CD4-positive, alpha-beta T cell treated with Interleukin-17A for 4 hours (primary cell): ENCODE measurements around the gene CALM3.
A peak's percentile ranks its signal among the peaks of the same experiment; 100 is the strongest.

Experiments
- DNase-seq: peaks from one replicate; pipeline ENCODE4 v3.0.0-alpha.2; 2020; ENCODE audit warnings: mixed read lengths

The CALM3 gene

DNA sequence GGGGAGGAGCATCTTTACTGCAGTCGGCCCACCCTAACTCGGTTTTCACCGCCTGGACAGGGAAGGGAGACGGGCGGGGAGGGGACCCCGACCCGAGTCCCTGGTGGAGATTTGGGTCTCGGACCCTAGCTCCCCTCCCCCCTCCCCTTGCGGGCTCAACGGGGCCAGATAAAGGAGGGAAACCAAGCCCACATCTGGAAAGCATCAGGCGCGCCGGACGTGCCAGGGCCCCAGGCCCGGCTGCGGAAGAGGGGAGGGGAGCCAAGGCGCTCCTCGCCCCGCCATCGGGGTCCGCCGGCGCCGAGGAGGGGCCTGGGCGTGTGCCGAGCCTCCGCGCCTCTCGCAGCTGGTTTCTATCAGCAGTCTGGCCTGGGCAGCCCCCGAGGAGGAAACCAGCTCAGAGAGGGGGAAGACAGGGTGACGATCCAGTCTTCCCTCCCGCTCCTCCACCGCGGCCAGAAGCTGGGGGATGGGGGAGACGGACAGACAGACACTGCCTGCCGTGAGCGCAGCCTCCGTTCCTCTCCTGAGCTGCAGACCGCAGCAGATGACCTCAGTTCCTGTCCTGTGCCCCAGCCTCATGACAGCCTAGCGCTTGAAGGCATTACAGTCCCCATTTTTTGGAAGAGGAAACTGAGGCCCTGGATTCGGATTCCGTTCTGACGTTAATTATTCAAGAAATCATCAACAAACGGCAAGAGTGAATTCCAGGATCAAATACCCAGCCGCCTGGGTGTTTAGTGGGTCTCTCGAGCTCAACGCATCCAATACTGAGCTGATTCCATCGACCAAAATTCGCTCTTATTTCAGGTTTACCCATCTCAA, 38.4 kb downstream of the CALM3 start:
- DNase-seq: peak; percentile 23

DNA sequence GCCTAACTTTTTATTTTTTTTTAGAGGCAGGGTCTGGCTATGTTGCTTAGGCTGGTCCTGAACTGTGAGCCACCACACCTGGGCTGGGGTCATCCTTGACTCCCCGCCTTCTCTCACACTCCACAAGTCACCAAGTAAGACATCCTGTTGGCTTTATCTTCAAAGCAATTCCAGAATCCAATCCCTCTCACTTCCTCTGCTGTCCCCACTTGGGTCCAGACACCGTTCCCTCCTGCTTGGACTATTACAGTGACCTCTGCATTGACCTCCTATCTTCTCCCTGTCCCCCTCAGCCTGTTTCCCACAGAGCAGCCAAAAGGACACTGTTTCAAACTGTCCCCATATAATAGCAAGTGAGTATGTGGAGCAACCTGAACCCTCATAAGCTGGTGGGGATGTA, 39.5 kb downstream of the CALM3 start:
- DNase-seq: no peak

DNA sequence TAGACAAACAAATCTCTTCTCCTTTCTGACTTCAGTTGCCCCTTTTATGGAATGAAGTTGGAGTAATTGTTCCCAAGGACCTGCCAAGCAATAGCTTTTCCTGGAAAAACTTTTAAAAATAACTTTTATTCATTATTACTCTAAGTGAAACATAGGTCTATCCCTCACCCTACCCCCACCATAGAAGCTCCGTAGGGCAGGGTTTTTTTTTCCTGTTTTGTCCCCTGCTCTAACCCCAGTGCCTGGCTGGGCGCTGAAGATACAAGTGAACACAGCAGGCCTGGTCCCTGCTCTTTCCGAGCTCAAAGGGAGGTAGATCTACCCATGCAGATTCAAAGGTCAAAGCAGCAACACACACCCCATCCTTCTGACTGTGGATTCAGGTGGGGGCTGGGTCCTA, 43.6 kb downstream of the CALM3 start:
- DNase-seq: no peak

DNA sequence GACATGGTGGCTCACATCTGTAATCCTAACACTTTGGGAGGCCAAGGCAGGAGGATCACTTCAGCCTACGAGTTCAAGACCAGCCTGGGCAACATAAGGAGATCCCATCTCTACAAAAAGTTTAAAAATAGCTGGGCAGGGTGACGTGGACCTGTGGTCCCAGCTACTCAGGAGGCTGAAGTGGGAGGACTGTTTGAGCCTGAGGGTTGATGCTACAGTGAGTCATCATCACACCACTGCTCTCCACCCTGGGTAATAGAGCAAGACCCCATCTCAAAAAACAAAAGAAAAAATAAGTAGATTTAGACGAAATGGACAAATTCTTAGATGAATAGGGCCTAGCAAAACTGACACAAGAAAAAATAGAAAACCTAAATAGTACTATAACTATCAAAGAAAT, 45.3 kb downstream of the CALM3 start:
- no peak for DNase-seq

DNA sequence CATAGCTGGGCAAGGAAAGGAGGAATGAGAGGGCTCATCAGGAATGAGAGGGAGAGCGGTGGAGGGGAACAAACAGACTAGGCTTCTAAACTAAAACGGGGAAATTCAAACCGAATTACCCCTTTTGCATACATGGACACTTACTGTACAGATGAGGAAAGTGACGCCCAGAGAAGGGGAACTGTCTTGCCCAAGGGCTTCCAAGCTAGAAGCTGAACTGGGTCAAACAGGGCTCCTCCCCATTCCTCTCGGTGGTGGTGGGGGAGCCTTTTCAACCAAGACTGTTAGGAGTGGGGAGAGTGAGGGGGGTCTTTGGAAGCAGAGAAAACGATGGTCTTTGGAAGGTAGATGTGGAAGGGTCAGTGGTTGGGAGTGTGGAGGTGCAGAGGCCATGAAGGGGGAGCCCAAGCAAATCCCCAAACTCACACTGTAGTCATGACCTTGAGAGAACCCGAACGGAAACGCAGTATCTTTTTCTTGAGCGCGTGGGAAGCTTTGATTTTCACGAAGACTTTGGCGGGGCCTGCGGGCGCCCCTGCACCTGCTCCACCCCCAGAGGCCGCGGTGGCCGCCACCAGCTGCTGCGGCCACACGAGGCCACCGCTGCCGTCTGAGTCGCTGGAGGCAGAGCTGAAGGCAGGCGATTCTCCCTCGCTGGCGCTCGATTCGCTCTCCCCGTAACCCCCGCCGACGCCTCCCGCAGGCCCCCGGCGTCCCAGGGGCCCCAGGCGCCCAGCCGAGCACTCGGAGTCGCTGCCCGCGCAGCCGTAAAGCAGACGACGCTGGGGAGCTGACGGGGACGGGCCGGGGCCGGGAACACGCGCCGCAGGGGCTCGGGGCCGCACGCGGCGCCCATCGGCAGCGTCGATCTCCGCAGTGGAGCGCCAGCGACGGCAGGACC, 47.2 kb downstream of the CALM3 start:
- DNase-seq: peak; percentile 23

DNA sequence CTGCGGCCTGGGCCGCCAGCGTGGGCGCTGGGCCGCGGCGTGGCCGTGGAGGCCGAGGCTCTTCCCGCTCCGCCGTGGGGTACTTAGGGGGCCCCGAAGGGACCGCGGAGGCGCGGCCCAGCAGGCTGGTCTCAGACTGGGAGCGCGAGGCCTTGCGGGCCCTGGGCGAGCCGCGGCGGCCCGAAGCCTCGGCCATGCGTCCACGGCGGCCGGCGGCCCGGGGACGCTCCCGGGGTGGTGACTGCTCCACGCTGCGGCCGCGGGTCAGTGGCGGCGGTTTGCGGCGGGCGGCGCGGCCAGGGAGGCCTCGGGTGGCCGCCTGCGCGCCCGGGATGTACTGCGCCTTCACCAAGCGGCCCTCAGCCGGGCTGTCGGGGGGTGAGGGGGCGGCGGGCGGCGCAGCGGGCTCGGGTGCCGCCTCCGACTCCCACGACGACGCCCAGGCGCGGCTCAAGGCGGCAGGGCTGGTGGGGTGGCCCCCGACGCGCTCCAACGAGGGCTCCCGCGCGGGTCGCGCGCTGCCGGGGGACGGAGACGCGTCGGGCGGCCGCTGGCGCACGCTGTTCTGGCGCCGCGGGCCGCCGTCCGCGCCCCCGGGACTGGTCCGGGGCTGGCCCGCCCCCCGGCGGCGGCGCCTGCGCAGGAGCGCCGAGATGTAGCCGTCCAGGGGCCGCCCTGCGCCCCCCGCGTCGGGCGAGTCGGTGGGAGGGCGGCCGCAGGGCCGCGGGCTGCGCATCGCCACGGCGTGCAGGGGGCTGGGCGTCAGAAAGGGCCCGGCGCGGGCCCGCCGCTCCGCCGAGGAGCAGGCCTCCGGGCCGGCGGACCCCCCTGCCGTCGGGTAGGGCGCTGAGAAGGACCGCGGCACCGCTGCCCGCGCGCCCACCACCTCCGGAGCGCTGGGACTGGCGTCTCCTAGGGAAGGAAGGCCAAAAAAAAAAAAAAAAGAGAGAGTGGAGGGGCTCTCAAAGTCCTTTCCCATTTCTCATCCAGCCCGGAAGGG, 48.1 kb downstream of the CALM3 start:
- no peak for DNase-seq

DNA sequence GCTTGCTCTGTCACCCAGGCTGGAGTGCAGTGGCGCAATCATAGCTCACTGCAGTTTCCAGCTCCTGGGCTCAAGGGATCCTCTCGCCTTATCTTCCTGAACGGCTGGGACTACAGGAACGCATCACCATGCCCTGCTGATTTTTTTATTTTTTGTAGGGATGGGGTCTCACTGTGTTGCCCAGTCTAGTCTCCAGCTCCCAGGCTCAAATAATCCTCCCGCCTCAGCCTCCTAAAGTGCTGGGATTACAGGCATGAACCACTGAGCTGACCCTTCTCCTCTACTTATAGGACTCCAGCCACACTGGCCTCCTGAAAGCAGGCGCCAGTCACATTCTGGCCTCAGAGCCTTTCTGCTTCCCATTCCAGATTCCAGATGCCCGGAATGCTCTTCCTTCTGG, 49.3 kb downstream of the CALM3 start:
- no peak for DNase-seq

DNA sequence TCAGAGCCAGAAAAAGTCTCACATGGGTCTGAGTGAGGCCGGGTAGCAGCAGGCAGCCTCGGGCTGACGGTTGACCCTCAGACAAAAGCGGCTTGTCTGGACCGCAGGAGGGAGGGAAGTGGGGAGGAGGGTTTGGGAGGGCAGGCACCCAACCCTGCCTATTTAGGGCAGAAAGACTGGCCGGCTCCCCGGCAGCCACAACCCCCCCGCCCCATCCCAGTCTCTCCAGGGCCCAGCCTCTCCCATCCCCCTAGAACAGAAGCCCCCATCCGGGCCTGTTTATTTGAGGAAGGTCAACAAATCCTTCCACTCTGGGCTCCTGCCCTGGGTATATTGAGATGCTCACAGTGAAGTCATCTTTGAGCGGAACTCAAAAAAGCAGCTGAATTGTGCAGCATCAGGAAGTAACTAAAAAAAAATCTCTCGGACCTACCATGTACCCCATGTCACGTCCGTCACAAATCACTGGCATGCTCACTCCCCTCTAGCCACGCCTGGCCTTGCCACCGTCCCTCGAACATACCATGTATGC, 53.6 kb downstream of the CALM3 start:
- no peak for DNase-seq

DNA sequence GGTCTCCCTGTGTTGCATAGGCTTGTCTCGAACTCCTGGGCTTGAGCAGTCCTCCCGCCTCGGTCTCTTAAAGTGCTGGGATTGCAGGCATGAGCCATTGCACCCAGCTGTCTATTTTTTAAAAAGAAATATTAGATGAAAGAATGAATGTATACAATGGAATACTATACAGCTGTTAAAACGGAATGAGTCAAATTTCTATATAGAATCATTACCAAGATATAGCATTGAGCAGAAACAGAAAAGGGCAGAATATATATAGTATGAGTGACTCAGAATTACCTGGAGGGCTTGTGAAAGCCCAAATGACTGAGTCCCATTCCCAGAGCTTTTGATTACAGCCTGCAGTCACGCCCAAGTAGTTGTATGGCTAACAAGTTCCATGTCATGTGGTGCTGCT, 55.4 kb downstream of the CALM3 start:
- no peak for DNase-seq

DNA sequence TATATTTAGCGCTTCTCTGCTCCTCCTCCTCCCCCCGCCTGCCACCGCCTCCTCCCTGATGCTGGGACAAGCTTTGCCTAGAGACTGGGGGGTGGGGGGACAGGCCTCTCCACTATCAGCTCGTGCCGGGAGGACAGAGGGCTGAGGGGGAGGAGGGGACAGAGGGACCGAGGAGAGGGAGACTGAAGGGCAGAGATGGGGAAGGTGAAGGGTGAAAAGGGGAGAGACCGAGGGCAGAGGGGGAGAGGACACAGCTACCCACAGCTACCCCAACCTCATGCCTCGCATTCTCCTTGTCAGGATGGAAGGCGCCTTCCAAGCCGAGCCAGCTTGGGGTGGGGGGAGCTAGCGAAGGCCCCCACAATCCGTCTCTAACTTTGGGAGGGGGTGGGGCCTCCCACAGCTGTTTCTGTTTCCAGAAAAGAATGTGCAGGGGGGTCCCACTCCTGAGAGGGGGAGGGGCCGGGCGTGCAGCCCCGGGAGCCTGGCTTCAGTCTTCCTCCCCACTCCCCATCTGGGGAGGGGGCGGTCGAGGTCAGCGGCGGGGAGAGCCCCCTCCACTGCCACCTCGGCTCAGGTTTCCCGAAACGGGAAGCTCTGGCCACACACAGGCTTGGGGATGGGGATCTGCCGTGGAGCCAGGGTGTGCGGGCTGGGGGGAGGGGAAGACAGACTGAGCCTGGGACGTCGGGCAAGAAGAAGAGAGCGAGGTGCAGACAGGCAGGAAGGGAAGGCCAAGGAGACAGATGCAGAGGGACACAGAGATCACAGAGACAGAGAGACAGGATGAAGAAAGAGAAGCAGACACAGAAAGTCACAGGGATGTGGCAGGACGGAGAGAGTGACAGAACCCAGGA, 58.2 kb downstream of the CALM3 start:
- peak; percentile 15 for DNase-seq

DNA sequence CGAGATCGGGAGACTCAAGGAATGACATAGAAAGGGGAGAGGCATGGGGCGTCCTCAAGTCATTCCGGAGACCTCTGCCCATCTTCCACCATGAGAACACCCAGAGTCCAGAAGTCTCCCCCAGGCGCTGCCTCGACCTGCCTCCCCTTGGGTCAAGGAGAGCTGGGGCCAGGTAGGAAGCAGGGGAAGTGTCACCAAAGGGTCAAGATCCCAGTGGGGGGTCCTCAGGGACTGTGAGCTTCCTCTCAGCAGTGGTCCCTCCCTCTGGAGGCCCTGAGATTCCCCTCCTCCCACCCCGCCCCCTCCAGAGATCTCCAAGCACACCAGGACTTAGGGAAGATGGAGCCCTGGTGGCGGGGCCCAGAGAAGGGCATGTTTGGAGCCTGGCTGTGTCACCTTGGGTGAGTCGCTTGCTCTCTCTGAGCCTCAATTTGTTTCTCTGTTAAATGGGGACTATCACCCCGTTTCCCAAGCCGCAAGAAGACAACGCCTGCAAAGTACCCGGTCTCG, 58.9 kb downstream of the CALM3 start:
- DNase-seq: peak; percentile 9
